HG03575 (cell line): ENCODE results near the gene FOSB.

Experiments used
- ATAC-seq: cut with Tn5 transposase; IDR thresholded peaks from one replicate; pipeline ENCODE4 v1.9.1; 2021; ENCODE audit not compliant: unreplicated experiment, insufficient number of reproducible peaks, low FRiP score; ENCODE audit errors: extremely low read depth

Gene FOSB

GRCh38 chr19:45440873-45441654 lies 26.7 kb upstream of the FOSB start:
- no peak for ATAC-seq

GRCh38 chr19:45442408-45442777 lies 25.4 kb upstream of the FOSB start:
- ATAC-seq: no peak

GRCh38 chr19:45442778-45443461 lies 24.9 kb upstream of the FOSB start:
- ATAC-seq: no peak

GRCh38 chr19:45443462-45444317 lies 24.1 kb upstream of the FOSB start:
- no peak for ATAC-seq

- no peak for ATAC-seq
Observed at GRCh38 chr19:45444318-45445041, 23.3 kb upstream of the FOSB start.

- ATAC-seq: no peak
Observed at GRCh38 chr19:45445139-45445538, 22.7 kb upstream of the FOSB start.

- no peak for ATAC-seq
Observed at GRCh38 chr19:45446295-45446694, 21.5 kb upstream of the FOSB start.

- ATAC-seq: no peak
Observed at GRCh38 chr19:45446944-45447343, 20.9 kb upstream of the FOSB start.

GRCh38 chr19:45448425-45448756 lies 19.4 kb upstream of the FOSB start:
- no peak for ATAC-seq

GRCh38 chr19:45448887-45449299 lies 18.9 kb upstream of the FOSB start:
- ATAC-seq: no peak

GRCh38 chr19:45450012-45450333 lies 17.8 kb upstream of the FOSB start:
- ATAC-seq: no peak

- no peak for ATAC-seq
Observed at GRCh38 chr19:45451131-45451849, 16.5 kb upstream of the FOSB start.

- no peak for ATAC-seq
Observed at GRCh38 chr19:45451850-45452387, 15.9 kb upstream of the FOSB start.

- ATAC-seq: no peak
Observed at GRCh38 chr19:45455707-45456499, 11.9 kb upstream of the FOSB start.

GRCh38 chr19:45456500-45456815 lies 11.3 kb upstream of the FOSB start:
- no peak for ATAC-seq

GRCh38 chr19:45457776-45458175 lies 10.0 kb upstream of the FOSB start:
- ATAC-seq: no peak

GRCh38 chr19:45460807-45461347 lies 6.9 kb upstream of the FOSB start:
- no peak for ATAC-seq

GRCh38 chr19:45462174-45462573 lies 5.6 kb upstream of the FOSB start:
- no peak for ATAC-seq
